ENCODE data around the gene FLACC1. TPM values are rescaled to one million over a fixed set of nuclear protein-coding genes. Genes with fewer than 3 reads are reported as not detected.
"Not testable (repeated sequence)": the region's sequence is repeated elsewhere in the genome, so short reads cannot be mapped to it uniquely, and the experiment has no call there.

Gene FLACC1
- total RNA-seq, 1 donor from 2014 or later = 1.2 TPM

DNA sequence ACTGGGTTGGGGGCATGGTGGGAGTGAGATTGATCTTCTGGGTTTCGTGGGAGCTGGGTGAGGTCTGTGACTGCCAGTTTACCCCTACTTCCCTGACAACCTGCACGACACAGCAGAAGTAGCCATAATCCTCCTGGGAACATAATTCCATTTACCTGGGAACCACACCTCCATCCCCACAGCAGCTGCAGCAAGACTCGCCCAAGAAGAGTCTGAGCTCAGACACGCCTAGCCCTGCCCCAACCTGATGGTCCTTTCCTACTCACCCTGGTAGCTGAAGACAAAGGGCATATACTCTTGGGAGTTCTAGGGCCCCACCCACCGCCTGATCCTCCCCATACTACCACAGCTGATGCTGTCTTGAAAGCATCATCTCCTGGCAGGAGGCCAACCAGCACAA, 43.8 kb downstream of the FLACC1 start:
- no peak for DNase-seq (ENCODE audit: low spot score in 2 of 2, unreplicated experiment in 2 of 2)
- TF ChIP-seq, protein P1, sequence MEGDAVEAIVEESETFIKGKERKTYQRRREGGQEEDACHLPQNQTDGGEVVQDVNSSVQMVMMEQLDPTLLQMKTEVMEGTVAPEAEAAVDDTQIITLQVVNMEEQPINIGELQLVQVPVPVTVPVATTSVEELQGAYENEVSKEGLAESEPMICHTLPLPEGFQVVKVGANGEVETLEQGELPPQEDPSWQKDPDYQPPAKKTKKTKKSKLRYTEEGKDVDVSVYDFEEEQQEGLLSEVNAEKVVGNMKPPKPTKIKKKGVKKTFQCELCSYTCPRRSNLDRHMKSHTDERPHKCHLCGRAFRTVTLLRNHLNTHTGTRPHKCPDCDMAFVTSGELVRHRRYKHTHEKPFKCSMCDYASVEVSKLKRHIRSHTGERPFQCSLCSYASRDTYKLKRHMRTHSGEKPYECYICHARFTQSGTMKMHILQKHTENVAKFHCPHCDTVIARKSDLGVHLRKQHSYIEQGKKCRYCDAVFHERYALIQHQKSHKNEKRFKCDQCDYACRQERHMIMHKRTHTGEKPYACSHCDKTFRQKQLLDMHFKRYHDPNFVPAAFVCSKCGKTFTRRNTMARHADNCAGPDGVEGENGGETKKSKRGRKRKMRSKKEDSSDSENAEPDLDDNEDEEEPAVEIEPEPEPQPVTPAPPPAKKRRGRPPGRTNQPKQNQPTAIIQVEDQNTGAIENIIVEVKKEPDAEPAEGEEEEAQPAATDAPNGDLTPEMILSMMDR (IDR thresholded peaks at IDR 0.05; ENCODE audit: unreplicated experiment) = no peak
- no peaks in the 10 kb centered on the region for H3K4me1 Mint-ChIP-seq
- H3K27ac Mint-ChIP-seq = no peak overlapping the region
- no peaks in the 10 kb centered on the region for H3K36me3 Mint-ChIP-seq
- H3K9me3 Mint-ChIP-seq = peaks cover 47% of the 10 kb centered on the region
- no peaks in the 10 kb centered on the region for H3K27me3 Mint-ChIP-seq (ENCODE audit: low read depth)
- H3K4me3 Mint-ChIP-seq = no peak overlapping the region

DNA sequence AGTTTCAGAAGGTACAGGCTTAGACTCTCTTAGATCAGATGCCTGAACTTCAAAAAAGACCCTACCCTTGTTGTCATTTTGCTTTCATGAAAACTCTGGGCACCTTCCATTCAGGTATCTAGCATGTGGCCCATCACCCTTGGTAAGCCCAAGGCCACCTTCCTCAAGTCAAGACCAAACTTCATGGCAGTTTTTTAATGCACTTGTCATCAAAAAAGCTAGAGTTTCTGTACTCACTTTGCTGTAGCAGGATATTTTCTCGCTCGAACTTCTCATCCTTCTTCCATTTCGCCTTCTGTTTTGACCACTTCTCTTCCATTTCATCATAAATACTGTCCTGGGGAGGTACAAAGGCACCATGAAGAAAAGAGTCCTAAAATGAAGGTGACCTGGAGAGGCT, 48.2 kb downstream of the FLACC1 start:
- Mint-ChIP-seq H3K36me3 (peaks cover 3% of the 10 kb centered on the region), H3K27me3 (ENCODE audit: low read depth) (no peaks in the 10 kb centered on the region), H3K4me3 (no peak overlapping the region), H3K27ac (no peak overlapping the region), H3K4me1 (no peaks in the 10 kb centered on the region), H3K9me3 (peaks cover 25% of the 10 kb centered on the region)
- DNase-seq (ENCODE audit: low spot score in 2 of 2, unreplicated experiment in 2 of 2) = no peak
- TF ChIP-seq, protein P1 (IDR thresholded peaks at IDR 0.05; ENCODE audit: unreplicated experiment) = no peak

DNA sequence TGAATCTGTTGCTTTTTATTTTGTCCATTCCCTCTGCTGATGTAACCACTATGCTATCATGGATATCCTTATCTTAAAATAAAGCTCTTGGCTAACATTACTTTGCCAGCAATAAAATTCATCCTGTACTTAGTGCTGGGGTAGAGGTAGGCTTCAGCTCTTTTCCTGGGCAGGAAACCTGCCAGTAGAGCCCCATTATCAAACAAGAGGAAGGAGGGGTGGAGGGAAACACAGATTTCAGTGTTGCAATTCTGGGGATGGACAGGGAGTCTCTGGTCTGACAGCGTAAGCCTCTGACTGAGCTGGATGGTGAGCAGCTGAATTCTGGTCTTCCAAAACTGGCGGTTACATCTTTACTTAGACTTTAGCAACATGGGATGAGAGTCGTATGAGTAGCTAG, 49.3 kb downstream of the FLACC1 start:
- TF ChIP-seq, protein P1 (IDR thresholded peaks at IDR 0.05; ENCODE audit: unreplicated experiment) = no peak
- Mint-ChIP-seq H3K4me1 (no peaks in the 10 kb centered on the region), H3K27me3 (ENCODE audit: low read depth) (no peaks in the 10 kb centered on the region), H3K9me3 (peaks cover 21% of the 10 kb centered on the region), H3K4me3 (no peak overlapping the region), H3K36me3 (peaks cover 3% of the 10 kb centered on the region), H3K27ac (no peak overlapping the region)
- no peak for DNase-seq (ENCODE audit: low spot score in 2 of 2, unreplicated experiment in 2 of 2)

DNA sequence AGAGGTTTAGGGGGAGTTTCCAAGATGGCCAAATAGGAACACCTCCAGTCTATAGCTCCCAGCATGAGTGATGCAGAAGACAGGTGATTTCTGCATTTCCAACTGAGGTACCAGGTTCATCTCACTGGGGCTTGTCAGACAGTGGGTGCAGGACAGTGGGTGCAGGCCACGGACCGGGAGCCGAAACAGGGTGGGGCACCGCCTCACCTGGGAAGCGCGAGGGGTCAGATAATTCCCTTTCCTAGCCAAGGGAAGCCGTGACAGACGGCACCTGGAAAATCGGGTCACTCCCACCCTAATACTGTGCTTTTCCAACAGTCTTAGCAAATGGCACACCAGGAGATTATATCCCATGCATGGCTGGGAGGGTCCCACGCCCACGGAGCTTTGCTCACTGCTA, 57.2 kb downstream of the FLACC1 start:
- DNase-seq (ENCODE audit: low spot score in 2 of 2, unreplicated experiment in 2 of 2); H3K27me3 Mint-ChIP-seq (ENCODE audit: low read depth); H3K4me3 Mint-ChIP-seq; H3K36me3 Mint-ChIP-seq; H3K27ac Mint-ChIP-seq; H3K4me1 Mint-ChIP-seq: not testable (repeated sequence)
- peaks cover 27% of the 10 kb centered on the region for H3K9me3 Mint-ChIP-seq

- no peak for DNase-seq (ENCODE audit: low spot score in 2 of 2, unreplicated experiment in 2 of 2)
- no peak overlapping the region for H3K27ac Mint-ChIP-seq
- no peaks in the 10 kb centered on the region for H3K4me1 Mint-ChIP-seq
- H3K4me3 Mint-ChIP-seq = no peak overlapping the region
- TF ChIP-seq, protein P1 (IDR thresholded peaks at IDR 0.05; ENCODE audit: unreplicated experiment) = no peak
- H3K36me3 Mint-ChIP-seq = peaks cover 8% of the 10 kb centered on the region
- peaks cover 30% of the 10 kb centered on the region for H3K9me3 Mint-ChIP-seq
- no peaks in the 10 kb centered on the region for H3K27me3 Mint-ChIP-seq (ENCODE audit: low read depth)
Observed at GRCh38 chr2:201298462-201299052, 58.6 kb downstream of the FLACC1 start.

DNA sequence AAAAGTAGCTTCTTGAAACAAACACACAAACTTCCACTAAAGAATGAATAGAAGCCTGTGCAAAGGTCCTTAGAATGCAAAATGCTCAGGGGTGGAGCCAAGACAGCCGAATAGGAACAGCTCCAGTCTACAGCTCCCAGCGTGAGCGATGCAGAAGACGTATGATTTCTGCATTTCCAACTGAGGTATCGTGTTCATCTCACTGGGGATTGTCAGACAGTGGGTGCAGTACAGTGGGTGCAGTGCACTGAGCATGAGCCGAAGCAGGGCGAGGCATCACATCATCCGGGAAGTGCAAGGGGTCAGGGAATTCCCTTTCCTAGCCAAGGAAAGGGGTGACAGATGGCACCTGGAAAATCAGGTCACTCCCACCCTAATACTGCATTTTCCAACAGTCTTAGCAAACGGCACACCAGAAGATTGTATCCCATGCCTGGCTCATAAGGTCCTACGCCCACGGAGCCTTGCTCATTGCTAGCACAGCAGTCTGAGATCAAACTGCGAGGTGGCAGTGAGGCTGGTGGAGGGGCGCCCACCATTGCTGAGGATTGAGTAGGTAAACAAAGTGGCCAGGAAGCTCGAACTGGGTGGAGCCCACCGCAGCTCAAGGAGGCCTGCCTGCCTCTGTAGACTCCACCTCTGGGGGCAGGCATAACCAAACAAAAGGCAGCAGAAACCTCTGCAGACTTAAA, 66.5 kb downstream of the FLACC1 start:
- H3K4me1 Mint-ChIP-seq; DNase-seq (ENCODE audit: low spot score in 2 of 2, unreplicated experiment in 2 of 2); H3K27me3 Mint-ChIP-seq (ENCODE audit: low read depth); H3K4me3 Mint-ChIP-seq; H3K27ac Mint-ChIP-seq: not testable (repeated sequence)
- H3K36me3 Mint-ChIP-seq = peaks cover 54% of the 10 kb centered on the region
- peaks cover 57% of the 10 kb centered on the region for H3K9me3 Mint-ChIP-seq
